SU-DHL-6 (cell line): ENCODE measurements around the gene DDX41.

Experiments used
- H2AFZ ChIP-seq: fragments of 200-600 bp; sonication (generic); 2 replicates; pipeline ENCODE4 v1.6.1; 2014; ENCODE audit warnings: low read depth, mild to moderate bottlenecking, moderate library complexity, mixed read lengths, antibody characterized with exemption, low read length; ENCODE audit not compliant: severe bottlenecking
- H3F3A ChIP-seq: fragments of 200-600 bp; shearing (Covaris generic); 2 replicates; pipeline ENCODE4 v1.6.0; 2016; ENCODE audit warnings: antibody characterized with exemption, mild to moderate bottlenecking; ENCODE audit not compliant: insufficient read depth
- H3K27ac ChIP-seq: fragments of 200-600 bp; sonication (generic); 2 replicates; pipeline ENCODE4 v1.5.1; 2016; ENCODE audit warnings: low read depth, mild to moderate bottlenecking, low read length, moderate library complexity, mixed read lengths
- H3K27me3 ChIP-seq: fragments of 200-600 bp; sonication (generic), shearing (Covaris generic); 2 replicates; pipeline ENCODE4 v1.6.0; 2014; ENCODE audit warnings: mild to moderate bottlenecking, low read length
- H3K36me3 ChIP-seq: fragments of 200-600 bp; sonication (generic); 2 replicates; pipeline ENCODE4 v1.6.1; 2014; ENCODE audit warnings: mild to moderate bottlenecking, low read length, mixed read lengths
- H3K4me2 ChIP-seq: fragments of 300-600, 200-600 bp; shearing (Covaris generic), sonication (generic); 2 replicates; pipeline ENCODE4 v1.6.0; 2014; ENCODE audit warnings: low read length, low read depth, mild to moderate bottlenecking; ENCODE audit not compliant: poor library complexity, severe bottlenecking
- H3K4me3 ChIP-seq: fragments of 200-600 bp; sonication (generic); 2 replicates; pipeline ENCODE4 v1.5.1; 2014; ENCODE audit warnings: antibody characterized with exemption, low read length, mild to moderate bottlenecking, mixed read lengths; ENCODE audit not compliant: insufficient read depth, poor library complexity, severe bottlenecking
- H3K79me2 ChIP-seq: fragments of 200-600 bp; sonication (generic); 2 replicates; pipeline ENCODE4 v1.6.1; 2014; ENCODE audit warnings: mild to moderate bottlenecking, low read length, moderate library complexity; ENCODE audit not compliant: insufficient read depth
- H3K9ac ChIP-seq: fragments of 200-600 bp; sonication (generic); 2 replicates; pipeline ENCODE4 v1.7.0; 2014; ENCODE audit warnings: mild to moderate bottlenecking, low read length
- H3K9me2 ChIP-seq: fragments of 200-600 bp; sonication (generic); replicated peaks from 2 replicates; pipeline ENCODE4 v1.6.1; 2014; ENCODE audit warnings: low read length; ENCODE audit not compliant: insufficient read depth
- H3K9me3 ChIP-seq: fragments of 200-600 bp; sonication (generic); 2 replicates; pipeline ENCODE4 v1.6.1; 2014; ENCODE audit warnings: low read length, mixed read lengths; ENCODE audit not compliant: insufficient read depth
- H4K20me1 ChIP-seq: fragments of 200-600 bp; sonication (generic); 2 replicates; pipeline ENCODE4 v1.6.1; 2014; ENCODE audit warnings: low read depth, mild to moderate bottlenecking, antibody characterized with exemption, low read length, moderate library complexity, mixed read lengths
- EZH2phosphoT487 ChIP-seq: fragments of 200-600 bp; sonication (generic), shearing (Covaris generic); conservative IDR thresholded peaks from 2 replicates; pipeline ENCODE4 v1.6.1; 2018; ENCODE audit warnings: mild to moderate bottlenecking, antibody characterized with exemption, low read length, moderate library complexity, mixed read lengths
- TF ChIP-seq, protein P1 (sequence below): fragments of 200-600 bp; sonication (generic); IDR thresholded peaks from one replicate; pipeline ENCODE4 v1.5.1; 2017; ENCODE audit warnings: antibody characterized with exemption, mild to moderate bottlenecking, low read length, moderate library complexity; ENCODE audit not compliant: insufficient read depth, poor library complexity, severe bottlenecking

DDX41 gene

DNA sequence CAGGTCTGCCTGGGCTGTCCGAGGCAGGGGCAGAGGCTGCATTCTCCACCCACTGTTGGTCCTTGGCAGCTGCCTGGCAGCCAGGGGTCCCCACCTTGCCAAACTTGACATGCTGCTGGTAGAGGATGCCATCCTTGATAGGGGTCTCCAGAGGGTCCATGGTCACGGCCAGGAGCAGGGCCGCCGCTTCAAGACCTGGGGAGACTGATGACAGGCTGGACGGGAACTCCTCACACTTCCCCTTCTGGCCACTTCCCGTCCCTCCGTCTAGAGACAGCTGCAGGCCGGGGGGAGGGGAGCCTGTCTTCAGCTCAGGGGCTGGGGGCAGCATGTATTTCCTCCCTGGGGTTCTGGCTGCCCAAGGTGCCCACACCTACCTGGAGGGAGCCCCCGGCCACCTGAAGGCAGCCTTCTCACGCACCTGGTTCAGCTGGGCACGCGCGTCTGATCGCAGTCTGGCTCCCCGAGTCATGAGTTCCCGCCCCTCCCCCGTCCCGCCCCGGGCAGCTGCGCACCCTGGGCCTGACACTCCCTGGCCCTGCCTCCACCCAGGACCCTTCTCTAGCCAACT is 7.3 kb downstream of the DDX41 start, which contains the start of gene DOK3:
TSS of gene DOK3 (minus strand) at position 446 of the 571 bp plus-strand sequence. CDS start at position 160, 286 bp downstream.
- Histone ChIP-seq H3F3A (peaks cover 35% of the 10 kb centered on the region), H3K9me3 (no peaks in the 10 kb centered on the region), H3K36me3 (peaks cover 5% of the 10 kb centered on the region), H3K4me3 (peak within 1 kb of the TSS; percentile 66), H3K27me3 (no peaks in the 10 kb centered on the region), H4K20me1 (no peaks in the 10 kb centered on the region), H3K9me2 (no peaks in the 10 kb centered on the region), H3K27ac (peak within 1 kb of the TSS; percentile 95), H3K9ac (peak within 1 kb of the TSS; percentile 88), H2AFZ (no peak within 1 kb of the TSS), H3K79me2 (peaks cover 20% of the 10 kb centered on the region; the same call in 1 of the 2 replicates), H3K4me2 (peak within 1 kb of the TSS; percentile 92)
- TF ChIP-seq, protein P1, sequence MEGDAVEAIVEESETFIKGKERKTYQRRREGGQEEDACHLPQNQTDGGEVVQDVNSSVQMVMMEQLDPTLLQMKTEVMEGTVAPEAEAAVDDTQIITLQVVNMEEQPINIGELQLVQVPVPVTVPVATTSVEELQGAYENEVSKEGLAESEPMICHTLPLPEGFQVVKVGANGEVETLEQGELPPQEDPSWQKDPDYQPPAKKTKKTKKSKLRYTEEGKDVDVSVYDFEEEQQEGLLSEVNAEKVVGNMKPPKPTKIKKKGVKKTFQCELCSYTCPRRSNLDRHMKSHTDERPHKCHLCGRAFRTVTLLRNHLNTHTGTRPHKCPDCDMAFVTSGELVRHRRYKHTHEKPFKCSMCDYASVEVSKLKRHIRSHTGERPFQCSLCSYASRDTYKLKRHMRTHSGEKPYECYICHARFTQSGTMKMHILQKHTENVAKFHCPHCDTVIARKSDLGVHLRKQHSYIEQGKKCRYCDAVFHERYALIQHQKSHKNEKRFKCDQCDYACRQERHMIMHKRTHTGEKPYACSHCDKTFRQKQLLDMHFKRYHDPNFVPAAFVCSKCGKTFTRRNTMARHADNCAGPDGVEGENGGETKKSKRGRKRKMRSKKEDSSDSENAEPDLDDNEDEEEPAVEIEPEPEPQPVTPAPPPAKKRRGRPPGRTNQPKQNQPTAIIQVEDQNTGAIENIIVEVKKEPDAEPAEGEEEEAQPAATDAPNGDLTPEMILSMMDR, result no peak
- TF ChIP-seq EZH2phosphoT487, result no peak

DNA sequence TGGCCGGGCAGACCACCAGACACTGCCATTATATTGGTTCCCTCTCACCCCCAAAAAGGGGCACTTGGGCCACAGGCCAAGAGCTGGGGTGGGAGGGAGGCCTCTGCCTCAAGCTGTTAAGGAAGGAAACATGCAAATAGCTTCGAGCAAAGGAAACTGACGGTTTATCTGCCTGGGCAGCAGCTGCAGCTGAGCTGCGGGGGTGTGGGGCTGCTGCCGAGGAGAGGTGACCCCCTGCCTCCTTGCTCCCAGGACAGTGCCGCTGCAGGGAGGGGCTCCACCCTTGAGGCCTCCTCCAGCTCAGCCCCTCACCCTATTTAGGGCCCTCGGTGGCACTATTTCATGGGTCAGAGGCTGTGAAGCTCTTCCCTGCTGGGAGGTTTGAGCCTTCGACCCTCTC is 7.9 kb downstream of the DDX41 start:
- Histone ChIP-seq H4K20me1 (no peaks in the 10 kb centered on the region), H2AFZ (no peak overlapping the region), H3K36me3 (peaks cover 5% of the 10 kb centered on the region), H3K27me3 (no peaks in the 10 kb centered on the region), H3F3A (peaks cover 35% of the 10 kb centered on the region), H3K4me3 (peak overlapping the region; percentile 66), H3K9ac (peak overlapping the region; percentile 88), H3K9me2 (no peaks in the 10 kb centered on the region), H3K27ac (peak overlapping the region; percentile 95), H3K9me3 (no peaks in the 10 kb centered on the region), H3K4me2 (peak overlapping the region; percentile 92), H3K79me2 (peaks cover 20% of the 10 kb centered on the region; the same call in 1 of the 2 replicates)
- no peak for TF ChIP-seq EZH2phosphoT487
- TF ChIP-seq, protein P1, result no peak

DNA sequence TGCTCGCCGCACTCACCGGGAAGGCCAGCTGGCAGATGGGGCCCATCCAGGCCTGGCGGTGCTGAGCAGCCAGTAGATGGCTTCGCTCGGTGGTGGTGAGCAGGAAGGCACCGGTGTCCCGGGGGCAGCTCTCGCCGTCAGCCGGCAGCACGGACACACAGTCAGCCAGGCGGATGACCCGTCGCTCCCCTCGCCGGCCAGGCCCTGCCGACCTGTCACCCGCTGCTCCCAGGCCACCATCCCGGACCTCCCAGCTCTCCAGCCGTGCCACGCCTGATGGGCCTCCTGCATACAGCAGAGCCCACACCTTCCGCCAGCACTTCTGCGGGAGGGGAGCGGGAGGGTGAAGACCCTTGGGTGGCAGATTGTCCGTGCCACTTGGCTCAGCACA is 8.5 kb downstream of the DDX41 start:
- TF ChIP-seq, protein P1, result no peak
- no peak for TF ChIP-seq EZH2phosphoT487
- Histone ChIP-seq H3K79me2 (peaks cover 20% of the 10 kb centered on the region; the same call in 1 of the 2 replicates), H3K27ac (peak overlapping the region; percentile 95), H4K20me1 (no peaks in the 10 kb centered on the region), H3K27me3 (no peaks in the 10 kb centered on the region), H3K9me3 (no peaks in the 10 kb centered on the region), H3K4me2 (peak overlapping the region; percentile 92), H2AFZ (no peak overlapping the region), H3K36me3 (peaks cover 5% of the 10 kb centered on the region), H3K9me2 (no peaks in the 10 kb centered on the region), H3K4me3 (peak overlapping the region; percentile 66), H3K9ac (peak overlapping the region; percentile 88), H3F3A (peaks cover 35% of the 10 kb centered on the region)
